Measurements from ENCODE around the gene LLPH. TPM values are rescaled to one million over a fixed set of nuclear protein-coding genes. Genes with fewer than 3 reads are reported as not detected.

LLPH gene
- total and polyA plus RNA-seq, 2 of the 13 experiments (the other 11 are each of a cell fraction or from before 2014, with no cell fraction given) = 4.2 to 25.6 TPM

DNA sequence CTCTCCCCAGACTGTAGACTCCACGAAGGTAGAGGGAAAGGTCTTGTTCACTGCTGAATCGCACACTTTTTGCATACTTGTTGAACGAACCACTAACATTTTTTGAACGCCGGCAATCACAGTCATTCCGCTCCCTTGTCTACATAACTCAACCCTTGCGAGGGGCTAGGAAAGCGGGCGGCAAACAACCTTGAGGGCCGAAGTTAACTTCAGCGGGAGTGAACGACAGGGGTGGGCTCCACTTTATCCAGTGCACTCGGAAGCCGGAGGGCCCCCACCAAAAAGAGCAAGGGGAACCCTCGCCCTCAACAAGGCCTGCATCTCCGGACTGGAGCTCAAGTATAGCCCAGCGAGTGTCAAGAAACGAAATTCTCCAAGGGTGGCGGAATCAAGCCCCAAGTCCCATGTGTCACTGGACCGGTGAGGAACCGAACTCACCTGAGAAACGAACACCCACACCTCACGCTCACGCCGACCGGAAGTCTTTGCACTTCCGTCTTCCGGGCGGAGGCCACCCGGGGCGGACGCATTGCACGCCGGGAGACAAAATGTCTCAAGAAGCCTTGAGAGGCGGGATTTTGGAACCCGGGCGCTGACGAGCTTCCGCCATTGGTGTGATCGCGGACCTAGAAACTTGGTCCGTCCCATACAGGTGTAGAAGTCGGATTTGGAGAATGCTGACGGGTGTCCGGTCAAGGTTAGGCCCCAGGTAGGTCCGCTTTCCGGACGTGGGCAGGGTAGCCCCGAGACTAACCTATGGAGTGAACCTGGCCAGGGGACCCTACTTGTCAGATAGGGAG is at the start of gene LLPH (continued):
- peak; percentile 94 for TF ChIP-seq POLR2G (IDR thresholded peaks at IDR 0.05; ENCODE audit: low read depth, low read length)
- TF ChIP-seq KLF9 (CRISPR knock-in tag; IDR thresholded peaks at IDR 0.05; ENCODE audit: low read depth) = no peak
- no peak for TF ChIP-seq SSRP1 (CRISPR knock-in tag; IDR thresholded peaks at IDR 0.05)
- TF ChIP-seq, protein P1, sequence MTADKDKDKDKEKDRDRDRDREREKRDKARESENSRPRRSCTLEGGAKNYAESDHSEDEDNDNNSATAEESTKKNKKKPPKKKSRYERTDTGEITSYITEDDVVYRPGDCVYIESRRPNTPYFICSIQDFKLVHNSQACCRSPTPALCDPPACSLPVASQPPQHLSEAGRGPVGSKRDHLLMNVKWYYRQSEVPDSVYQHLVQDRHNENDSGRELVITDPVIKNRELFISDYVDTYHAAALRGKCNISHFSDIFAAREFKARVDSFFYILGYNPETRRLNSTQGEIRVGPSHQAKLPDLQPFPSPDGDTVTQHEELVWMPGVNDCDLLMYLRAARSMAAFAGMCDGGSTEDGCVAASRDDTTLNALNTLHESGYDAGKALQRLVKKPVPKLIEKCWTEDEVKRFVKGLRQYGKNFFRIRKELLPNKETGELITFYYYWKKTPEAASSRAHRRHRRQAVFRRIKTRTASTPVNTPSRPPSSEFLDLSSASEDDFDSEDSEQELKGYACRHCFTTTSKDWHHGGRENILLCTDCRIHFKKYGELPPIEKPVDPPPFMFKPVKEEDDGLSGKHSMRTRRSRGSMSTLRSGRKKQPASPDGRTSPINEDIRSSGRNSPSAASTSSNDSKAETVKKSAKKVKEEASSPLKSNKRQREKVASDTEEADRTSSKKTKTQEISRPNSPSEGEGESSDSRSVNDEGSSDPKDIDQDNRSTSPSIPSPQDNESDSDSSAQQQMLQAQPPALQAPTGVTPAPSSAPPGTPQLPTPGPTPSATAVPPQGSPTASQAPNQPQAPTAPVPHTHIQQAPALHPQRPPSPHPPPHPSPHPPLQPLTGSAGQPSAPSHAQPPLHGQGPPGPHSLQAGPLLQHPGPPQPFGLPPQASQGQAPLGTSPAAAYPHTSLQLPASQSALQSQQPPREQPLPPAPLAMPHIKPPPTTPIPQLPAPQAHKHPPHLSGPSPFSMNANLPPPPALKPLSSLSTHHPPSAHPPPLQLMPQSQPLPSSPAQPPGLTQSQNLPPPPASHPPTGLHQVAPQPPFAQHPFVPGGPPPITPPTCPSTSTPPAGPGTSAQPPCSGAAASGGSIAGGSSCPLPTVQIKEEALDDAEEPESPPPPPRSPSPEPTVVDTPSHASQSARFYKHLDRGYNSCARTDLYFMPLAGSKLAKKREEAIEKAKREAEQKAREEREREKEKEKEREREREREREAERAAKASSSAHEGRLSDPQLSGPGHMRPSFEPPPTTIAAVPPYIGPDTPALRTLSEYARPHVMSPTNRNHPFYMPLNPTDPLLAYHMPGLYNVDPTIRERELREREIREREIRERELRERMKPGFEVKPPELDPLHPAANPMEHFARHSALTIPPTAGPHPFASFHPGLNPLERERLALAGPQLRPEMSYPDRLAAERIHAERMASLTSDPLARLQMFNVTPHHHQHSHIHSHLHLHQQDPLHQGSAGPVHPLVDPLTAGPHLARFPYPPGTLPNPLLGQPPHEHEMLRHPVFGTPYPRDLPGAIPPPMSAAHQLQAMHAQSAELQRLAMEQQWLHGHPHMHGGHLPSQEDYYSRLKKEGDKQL (CRISPR knock-in tag; IDR thresholded peaks at IDR 0.05; ENCODE audit: low read depth) = no peak
- no peak for TF ChIP-seq AKAP8 (CRISPR knock-in tag; IDR thresholded peaks at IDR 0.05)
- no peak for TF ChIP-seq ETV6 (CRISPR knock-in tag; conservative IDR thresholded peaks at IDR 0.05)
- TF ChIP-seq CEBPG (CRISPR knock-in tag; IDR thresholded peaks at IDR 0.05) = peak; percentile 38
- TF ChIP-seq RBAK (CRISPR knock-in tag; IDR thresholded peaks at IDR 0.05) = no peak
- TF ChIP-seq ZNF17 (CRISPR knock-in tag; IDR thresholded peaks at IDR 0.05) = no peak
- TF ChIP-seq, protein P2, sequence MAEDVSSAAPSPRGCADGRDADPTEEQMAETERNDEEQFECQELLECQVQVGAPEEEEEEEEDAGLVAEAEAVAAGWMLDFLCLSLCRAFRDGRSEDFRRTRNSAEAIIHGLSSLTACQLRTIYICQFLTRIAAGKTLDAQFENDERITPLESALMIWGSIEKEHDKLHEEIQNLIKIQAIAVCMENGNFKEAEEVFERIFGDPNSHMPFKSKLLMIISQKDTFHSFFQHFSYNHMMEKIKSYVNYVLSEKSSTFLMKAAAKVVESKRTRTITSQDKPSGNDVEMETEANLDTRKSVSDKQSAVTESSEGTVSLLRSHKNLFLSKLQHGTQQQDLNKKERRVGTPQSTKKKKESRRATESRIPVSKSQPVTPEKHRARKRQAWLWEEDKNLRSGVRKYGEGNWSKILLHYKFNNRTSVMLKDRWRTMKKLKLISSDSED (CRISPR knock-in tag; IDR thresholded peaks at IDR 0.05) = no peak
- no peak for TF ChIP-seq ZFP90 (CRISPR knock-in tag; IDR thresholded peaks at IDR 0.05; ENCODE audit: borderline replicate concordance)
- TF ChIP-seq, protein P3, sequence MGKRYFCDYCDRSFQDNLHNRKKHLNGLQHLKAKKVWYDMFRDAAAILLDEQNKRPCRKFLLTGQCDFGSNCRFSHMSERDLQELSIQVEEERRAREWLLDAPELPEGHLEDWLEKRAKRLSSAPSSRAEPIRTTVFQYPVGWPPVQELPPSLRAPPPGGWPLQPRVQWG (CRISPR knock-in tag; IDR thresholded peaks at IDR 0.05; ENCODE audit: borderline replicate concordance, low read depth) = no peak
- TF ChIP-seq, protein P4, sequence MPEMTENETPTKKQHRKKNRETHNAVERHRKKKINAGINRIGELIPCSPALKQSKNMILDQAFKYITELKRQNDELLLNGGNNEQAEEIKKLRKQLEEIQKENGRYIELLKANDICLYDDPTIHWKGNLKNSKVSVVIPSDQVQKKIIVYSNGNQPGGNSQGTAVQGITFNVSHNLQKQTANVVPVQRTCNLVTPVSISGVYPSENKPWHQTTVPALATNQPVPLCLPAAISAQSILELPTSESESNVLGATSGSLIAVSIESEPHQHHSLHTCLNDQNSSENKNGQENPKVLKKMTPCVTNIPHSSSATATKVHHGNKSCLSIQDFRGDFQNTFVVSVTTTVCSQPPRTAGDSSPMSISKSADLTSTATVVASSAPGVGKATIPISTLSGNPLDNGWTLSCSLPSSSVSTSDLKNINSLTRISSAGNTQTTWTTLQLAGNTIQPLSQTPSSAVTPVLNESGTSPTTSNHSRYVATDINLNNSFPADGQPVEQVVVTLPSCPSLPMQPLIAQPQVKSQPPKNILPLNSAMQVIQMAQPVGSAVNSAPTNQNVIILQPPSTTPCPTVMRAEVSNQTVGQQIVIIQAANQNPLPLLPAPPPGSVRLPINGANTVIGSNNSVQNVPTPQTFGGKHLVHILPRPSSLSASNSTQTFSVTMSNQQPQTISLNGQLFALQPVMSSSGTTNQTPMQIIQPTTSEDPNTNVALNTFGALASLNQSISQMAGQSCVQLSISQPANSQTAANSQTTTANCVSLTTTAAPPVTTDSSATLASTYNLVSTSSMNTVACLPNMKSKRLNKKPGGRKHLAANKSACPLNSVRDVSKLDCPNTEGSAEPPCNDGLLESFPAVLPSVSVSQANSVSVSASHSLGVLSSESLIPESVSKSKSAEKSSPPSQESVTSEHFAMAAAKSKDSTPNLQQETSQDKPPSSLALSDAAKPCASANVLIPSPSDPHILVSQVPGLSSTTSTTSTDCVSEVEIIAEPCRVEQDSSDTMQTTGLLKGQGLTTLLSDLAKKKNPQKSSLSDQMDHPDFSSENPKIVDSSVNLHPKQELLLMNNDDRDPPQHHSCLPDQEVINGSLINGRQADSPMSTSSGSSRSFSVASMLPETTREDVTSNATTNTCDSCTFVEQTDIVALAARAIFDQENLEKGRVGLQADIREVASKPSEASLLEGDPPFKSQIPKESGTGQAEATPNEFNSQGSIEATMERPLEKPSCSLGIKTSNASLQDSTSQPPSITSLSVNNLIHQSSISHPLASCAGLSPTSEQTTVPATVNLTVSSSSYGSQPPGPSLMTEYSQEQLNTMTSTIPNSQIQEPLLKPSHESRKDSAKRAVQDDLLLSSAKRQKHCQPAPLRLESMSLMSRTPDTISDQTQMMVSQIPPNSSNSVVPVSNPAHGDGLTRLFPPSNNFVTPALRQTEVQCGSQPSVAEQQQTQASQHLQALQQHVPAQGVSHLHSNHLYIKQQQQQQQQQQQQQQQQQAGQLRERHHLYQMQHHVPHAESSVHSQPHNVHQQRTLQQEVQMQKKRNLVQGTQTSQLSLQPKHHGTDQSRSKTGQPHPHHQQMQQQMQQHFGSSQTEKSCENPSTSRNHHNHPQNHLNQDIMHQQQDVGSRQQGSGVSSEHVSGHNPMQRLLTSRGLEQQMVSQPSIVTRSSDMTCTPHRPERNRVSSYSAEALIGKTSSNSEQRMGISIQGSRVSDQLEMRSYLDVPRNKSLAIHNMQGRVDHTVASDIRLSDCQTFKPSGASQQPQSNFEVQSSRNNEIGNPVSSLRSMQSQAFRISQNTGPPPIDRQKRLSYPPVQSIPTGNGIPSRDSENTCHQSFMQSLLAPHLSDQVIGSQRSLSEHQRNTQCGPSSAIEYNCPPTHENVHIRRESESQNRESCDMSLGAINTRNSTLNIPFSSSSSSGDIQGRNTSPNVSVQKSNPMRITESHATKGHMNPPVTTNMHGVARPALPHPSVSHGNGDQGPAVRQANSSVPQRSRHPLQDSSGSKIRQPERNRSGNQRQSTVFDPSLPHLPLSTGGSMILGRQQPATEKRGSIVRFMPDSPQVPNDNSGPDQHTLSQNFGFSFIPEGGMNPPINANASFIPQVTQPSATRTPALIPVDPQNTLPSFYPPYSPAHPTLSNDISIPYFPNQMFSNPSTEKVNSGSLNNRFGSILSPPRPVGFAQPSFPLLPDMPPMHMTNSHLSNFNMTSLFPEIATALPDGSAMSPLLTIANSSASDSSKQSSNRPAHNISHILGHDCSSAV (CRISPR knock-in tag; IDR thresholded peaks at IDR 0.05; ENCODE audit: borderline replicate concordance) = no peak
- TF ChIP-seq ZNF451 (CRISPR knock-in tag; IDR thresholded peaks at IDR 0.05) = no peak
